ENCODE data around the gene PRTN3.
"Not testable (repeated sequence)": the region's sequence is repeated elsewhere in the genome, so short reads cannot be mapped to it uniquely, and the experiment has no call there.

Gene PRTN3

GRCh38 chr19:887072-887471 lies 46.3 kb downstream of the PRTN3 start:
- H3K27ac ChIP-seq: no peak overlapping the region
- peaks cover 35 to 91% (median 78%) of the 10 kb centered on the region in 3 donors for H3K36me3 ChIP-seq
- no peak overlapping the region for H3K4me3 ChIP-seq
- intact Hi-C loops (cut with DNase I; ENCODE audit: low total_unique reads): no loop called here
- H3K4me1 ChIP-seq: peaks cover 0 to 14% (median 5%) of the 10 kb centered on the region in 4 donors
- no peaks in the 10 kb centered on the region for H3K27me3 ChIP-seq
- DNase-seq: no peak
- TF ChIP-seq CTCF (IDR thresholded peaks at IDR 0.05): no peak
- H3K9me3 ChIP-seq: no peaks in the 10 kb centered on the region

- Histone ChIP-seq H3K4me1 (peaks cover 0 to 19% (median 8%) of the 10 kb centered on the region in 4 donors), H3K27ac (no peak overlapping the region), H3K9me3 (no peaks in the 10 kb centered on the region), H3K36me3 (peaks cover 33 to 86% (median 72%) of the 10 kb centered on the region in 3 donors), H3K4me3 (no peak overlapping the region), H3K27me3 (no peaks in the 10 kb centered on the region)
- intact Hi-C loops (cut with DNase I; ENCODE audit: low total_unique reads): no loop called here
- DNase-seq: no peak
- TF ChIP-seq CTCF (IDR thresholded peaks at IDR 0.05): no peak
Observed at GRCh38 chr19:887599-887998, 46.8 kb downstream of the PRTN3 start.

DNA sequence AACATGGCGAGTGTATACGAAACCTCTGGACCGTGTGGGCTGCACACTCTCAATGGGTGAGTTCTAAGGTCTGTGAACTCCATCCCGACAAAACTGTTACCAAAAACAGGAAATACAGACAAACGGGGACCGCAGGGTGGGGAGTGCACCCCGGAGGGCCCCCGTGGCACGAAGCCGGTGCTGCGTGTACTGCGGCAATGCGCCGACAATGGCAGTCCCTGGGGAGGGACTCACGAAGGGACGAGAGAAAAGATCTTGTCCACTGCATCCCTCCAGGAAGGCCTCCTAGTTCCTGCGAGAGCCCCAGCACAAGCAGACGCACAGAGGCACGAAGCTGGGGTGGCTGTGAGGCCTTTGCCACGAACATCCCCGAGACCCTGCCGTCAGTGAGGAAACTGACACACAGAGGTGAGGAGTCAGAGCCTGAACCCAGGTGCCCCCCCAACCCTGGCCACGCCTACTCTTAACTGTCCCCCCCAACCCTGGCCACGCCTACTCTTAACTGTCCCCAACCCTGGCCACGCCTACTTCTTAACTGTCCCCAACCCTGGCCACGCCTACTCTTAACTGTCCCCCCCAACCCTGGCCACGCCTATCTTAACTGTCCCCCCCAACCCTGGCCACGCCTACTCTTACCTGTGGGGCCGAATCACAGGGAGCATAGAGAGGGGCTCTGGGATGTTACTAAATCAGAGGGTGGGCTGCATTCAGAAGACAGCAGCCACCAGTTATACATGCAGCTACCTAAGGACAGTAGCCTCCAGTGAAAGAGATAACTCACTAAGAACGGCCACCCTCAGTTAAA lies 48.0 kb downstream of the PRTN3 start:
- H3K4me1 ChIP-seq: peaks cover 0 to 22% (median 8%) of the 10 kb centered on the region in 4 donors
- no peak for DNase-seq
- H3K9me3 ChIP-seq: no peaks in the 10 kb centered on the region
- H3K27ac ChIP-seq: no peak overlapping the region
- H3K4me3 ChIP-seq: no peak overlapping the region
- intact Hi-C loops (cut with DNase I; ENCODE audit: low total_unique reads): no loop called here
- no peak for TF ChIP-seq CTCF (IDR thresholded peaks at IDR 0.05)
- peaks cover 29 to 74% (median 61%) of the 10 kb centered on the region in 3 donors for H3K36me3 ChIP-seq
- no peaks in the 10 kb centered on the region for H3K27me3 ChIP-seq

DNA sequence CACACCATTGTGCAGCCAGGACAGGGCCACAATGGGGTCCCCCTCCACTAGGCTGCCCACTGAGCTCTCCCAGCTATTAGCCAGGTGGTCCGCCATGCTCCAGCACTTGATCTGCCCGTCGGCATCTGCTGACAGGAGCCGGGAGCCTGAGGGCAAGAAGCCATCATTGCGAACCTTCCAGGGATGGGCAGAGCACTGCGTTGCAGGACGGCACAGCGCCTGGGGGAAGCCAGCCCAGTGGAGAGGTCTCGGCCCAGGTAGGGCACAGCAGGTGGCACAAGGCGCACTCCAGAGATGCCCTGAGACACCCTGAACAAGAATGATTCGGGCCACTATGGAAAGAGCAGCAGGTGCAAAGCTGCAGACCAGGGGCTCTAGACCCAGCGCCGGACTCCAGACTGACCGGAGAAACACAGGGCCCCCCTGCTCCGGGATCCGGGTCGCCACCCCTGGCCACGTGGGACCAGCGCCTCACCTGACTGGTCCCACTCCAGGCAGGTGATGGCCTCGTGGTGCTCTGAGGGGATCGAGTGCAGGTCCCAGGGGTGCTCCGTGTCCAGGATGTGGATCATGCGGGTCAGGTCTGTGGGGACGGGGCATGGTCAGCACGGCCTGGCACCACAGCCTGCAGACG lies 49.0 kb downstream of the PRTN3 start:
- H3K4me1 ChIP-seq: peaks cover 0 to 24% (median 8%) of the 10 kb centered on the region in 4 donors
- H3K27ac ChIP-seq: no peak overlapping the region
- H3K4me3 ChIP-seq: no peak overlapping the region
- no peak for TF ChIP-seq CTCF (IDR thresholded peaks at IDR 0.05)
- H3K36me3 ChIP-seq: peaks cover 19 to 64% (median 51%) of the 10 kb centered on the region in 3 donors
- no peak for DNase-seq
- intact Hi-C loops (cut with DNase I; ENCODE audit: low total_unique reads): no loop called here
- no peaks in the 10 kb centered on the region for H3K27me3 ChIP-seq
- H3K9me3 ChIP-seq: no peaks in the 10 kb centered on the region

DNA sequence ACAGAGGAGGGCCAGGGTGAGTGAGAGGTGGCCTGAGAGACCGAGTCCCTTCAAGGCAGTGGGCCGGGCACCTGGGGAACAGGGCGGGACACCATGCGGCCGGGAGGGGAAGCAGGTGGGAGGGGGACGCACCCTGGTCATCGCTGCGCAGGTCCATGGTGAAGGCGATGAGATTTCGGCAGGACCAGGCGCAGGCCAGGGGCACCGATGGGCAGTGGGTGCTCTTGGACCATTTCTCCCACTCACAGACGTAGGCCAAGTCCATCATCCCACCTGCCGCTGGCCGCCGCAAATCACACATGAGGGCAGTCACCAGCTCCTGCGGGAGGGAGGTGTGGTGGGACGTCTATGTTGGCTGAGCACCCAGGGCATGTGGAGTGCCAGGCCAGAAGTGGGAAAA lies 50.0 kb downstream of the PRTN3 start:
- peaks cover 8 to 53% (median 41%) of the 10 kb centered on the region in 3 donors for H3K36me3 ChIP-seq
- no peak for DNase-seq
- intact Hi-C loops (cut with DNase I; ENCODE audit: low total_unique reads): no loop called here

GRCh38 chr19:891421-892200 lies 50.8 kb downstream of the PRTN3 start:
- H3K27me3 ChIP-seq; intact Hi-C loops (cut with DNase I; ENCODE audit: low total_unique reads); H3K9me3 ChIP-seq; DNase-seq: not testable (repeated sequence)
- peak overlapping the region; percentile 62 to 87 for H3K4me3 ChIP-seq
- peaks cover 0 to 24% (median 8%) of the 10 kb centered on the region in 4 donors for H3K4me1 ChIP-seq
- H3K27ac ChIP-seq: peak overlapping the region; percentile 79 to 94
- H3K36me3 ChIP-seq: peaks cover 6 to 48% (median 33%) of the 10 kb centered on the region in 3 donors

More for the DNA sequence above, 50.0 kb downstream of the PRTN3 start:
- TF ChIP-seq CTCF (IDR thresholded peaks at IDR 0.05): no peak
- Histone ChIP-seq H3K4me3 (no peak overlapping the region), H3K9me3 (no peaks in the 10 kb centered on the region), H3K27me3 (no peaks in the 10 kb centered on the region), H3K4me1 (peaks cover 0 to 24% (median 8%) of the 10 kb centered on the region in 4 donors), H3K27ac (no peak overlapping the region)
